Epithelial cell of esophagus (primary cell): ENCODE measurements around the gene RNASEH1.

Experiments used
- DNase-seq: peaks from one replicate; pipeline ENCODE4 v3.0.0; 2010; ENCODE audit warnings: low read depth
- H3K4me3 ChIP-seq: 2 replicates; pipeline ENCODE4 v1.5.1; 2011; ENCODE audit warnings: mild to moderate bottlenecking, low read length, control low read depth
- TF ChIP-seq, protein P1 (sequence below): IDR thresholded peaks from 2 replicates; pipeline ENCODE4 v1.5.1; 2011; ENCODE audit warnings: low read depth, mild to moderate bottlenecking, low read length, control low read depth, inconsistent platforms; ENCODE audit not compliant: insufficient read depth; ENCODE audit errors: missing control alignments

RNASEH1 gene, protein sequence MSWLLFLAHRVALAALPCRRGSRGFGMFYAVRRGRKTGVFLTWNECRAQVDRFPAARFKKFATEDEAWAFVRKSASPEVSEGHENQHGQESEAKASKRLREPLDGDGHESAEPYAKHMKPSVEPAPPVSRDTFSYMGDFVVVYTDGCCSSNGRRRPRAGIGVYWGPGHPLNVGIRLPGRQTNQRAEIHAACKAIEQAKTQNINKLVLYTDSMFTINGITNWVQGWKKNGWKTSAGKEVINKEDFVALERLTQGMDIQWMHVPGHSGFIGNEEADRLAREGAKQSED

DNA sequence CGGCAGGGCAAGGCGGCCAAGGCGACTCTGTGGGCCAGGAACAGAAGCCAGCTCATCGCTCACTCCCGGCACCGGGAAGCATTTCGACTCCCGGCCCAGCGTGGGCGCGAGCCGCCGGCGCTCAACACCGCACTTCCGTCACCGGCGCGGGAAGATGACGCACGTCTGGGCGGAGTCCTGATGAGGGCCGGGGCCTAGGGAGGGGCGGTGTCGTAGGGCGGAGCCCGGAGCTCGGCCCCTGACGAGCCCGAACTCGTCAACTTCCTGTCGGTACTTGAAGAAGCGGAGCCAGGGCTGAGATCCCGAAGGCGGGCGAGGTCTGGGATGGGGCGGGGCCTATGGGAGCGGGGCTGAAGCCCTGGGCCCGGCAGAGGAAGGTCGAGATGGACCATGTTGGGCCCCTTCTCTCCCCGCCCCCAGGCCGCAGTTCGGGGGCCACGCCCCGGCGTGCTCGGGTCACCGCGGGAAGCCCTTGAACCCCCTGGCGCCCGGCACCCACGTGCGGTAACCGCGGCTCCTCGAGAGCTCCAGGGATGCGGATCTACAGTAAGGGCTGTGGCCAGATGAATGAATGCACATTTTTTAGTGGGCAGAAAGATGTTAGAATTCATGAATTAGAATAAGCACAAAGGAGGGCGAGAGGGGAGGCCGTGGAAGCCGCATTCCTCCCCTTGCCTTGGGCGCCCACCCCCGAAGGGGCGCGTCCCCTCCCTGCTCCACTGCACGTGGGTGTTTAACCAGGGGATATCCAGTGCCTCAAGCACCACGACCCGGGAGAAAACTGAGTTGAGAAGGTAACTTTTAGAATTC, at the start of gene RNASEH1:
RNASEH1 (minus strand) TSS at position 129 of the 810 bp plus-strand sequence; CDS start at position 56, 73 bp downstream.
- DNase-seq, result peak; percentile 99
- peak within 1 kb of the TSS; percentile 64 for H3K4me3 ChIP-seq
- TF ChIP-seq, protein P1, sequence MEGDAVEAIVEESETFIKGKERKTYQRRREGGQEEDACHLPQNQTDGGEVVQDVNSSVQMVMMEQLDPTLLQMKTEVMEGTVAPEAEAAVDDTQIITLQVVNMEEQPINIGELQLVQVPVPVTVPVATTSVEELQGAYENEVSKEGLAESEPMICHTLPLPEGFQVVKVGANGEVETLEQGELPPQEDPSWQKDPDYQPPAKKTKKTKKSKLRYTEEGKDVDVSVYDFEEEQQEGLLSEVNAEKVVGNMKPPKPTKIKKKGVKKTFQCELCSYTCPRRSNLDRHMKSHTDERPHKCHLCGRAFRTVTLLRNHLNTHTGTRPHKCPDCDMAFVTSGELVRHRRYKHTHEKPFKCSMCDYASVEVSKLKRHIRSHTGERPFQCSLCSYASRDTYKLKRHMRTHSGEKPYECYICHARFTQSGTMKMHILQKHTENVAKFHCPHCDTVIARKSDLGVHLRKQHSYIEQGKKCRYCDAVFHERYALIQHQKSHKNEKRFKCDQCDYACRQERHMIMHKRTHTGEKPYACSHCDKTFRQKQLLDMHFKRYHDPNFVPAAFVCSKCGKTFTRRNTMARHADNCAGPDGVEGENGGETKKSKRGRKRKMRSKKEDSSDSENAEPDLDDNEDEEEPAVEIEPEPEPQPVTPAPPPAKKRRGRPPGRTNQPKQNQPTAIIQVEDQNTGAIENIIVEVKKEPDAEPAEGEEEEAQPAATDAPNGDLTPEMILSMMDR, result no peak

DNA sequence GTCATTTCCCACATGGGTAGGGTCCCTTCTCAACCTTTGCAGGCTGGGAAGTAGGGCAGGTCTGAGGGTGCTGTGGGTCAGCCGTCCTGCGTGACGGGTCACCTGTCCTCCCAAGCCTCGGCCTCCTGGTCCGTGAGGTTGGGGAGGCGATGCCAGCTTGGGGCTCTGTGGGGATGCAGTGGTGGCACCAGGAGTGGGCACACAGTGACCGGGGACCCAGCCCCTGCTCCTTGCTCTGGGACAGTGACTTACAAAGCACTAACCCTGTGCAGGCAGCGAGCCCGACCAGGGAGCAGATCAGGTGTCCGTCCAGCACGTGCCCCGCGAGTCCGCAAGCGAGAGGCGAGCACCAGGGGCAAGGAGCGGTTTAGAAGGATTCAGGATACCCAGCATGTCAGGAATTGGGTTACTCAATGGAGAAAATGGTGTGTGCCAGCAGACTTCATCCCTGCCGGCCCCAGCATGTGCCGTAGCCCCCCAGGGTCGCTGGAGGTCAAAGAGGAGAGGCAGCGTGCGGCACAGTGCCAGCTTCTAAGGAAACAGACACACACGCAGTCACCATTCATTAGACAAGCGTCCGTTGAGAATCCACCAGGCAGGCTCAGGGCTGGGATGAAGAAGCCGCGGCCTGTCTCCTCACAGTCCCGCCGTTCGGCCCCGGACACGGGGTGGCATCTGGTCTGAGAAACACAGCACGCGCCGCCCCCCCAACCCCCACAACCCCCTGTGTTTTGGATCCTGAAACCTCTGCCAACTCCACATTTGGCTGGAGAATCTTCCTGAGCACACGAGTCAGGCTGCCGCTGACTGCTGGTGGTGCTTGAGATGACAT, 48.5 kb upstream of the RNASEH1 start:
- no peak for DNase-seq
- TF ChIP-seq, protein P1, result no peak
- H3K4me3 ChIP-seq, result no peak overlapping the region

DNA sequence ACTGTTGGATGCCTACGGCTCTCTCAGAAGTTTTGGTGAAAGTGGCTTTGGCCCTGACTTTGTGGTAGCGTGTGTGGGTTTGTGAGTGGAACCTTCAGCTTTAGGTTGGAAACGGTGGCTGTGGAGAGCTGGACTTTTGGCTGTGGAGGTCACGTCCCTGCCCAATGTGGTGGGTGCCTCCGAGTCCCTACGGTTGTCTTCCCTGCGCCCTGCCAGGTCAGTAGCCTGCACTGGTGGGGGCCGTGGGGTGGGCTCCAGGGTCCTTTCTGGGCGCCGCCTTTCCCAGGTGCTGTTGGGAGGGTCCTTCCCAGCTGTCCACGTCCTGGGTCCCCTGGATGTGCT, 47.9 kb upstream of the RNASEH1 start:
- H3K4me3 ChIP-seq, result no peak overlapping the region
- no peak for DNase-seq
- TF ChIP-seq, protein P1, result no peak

DNA sequence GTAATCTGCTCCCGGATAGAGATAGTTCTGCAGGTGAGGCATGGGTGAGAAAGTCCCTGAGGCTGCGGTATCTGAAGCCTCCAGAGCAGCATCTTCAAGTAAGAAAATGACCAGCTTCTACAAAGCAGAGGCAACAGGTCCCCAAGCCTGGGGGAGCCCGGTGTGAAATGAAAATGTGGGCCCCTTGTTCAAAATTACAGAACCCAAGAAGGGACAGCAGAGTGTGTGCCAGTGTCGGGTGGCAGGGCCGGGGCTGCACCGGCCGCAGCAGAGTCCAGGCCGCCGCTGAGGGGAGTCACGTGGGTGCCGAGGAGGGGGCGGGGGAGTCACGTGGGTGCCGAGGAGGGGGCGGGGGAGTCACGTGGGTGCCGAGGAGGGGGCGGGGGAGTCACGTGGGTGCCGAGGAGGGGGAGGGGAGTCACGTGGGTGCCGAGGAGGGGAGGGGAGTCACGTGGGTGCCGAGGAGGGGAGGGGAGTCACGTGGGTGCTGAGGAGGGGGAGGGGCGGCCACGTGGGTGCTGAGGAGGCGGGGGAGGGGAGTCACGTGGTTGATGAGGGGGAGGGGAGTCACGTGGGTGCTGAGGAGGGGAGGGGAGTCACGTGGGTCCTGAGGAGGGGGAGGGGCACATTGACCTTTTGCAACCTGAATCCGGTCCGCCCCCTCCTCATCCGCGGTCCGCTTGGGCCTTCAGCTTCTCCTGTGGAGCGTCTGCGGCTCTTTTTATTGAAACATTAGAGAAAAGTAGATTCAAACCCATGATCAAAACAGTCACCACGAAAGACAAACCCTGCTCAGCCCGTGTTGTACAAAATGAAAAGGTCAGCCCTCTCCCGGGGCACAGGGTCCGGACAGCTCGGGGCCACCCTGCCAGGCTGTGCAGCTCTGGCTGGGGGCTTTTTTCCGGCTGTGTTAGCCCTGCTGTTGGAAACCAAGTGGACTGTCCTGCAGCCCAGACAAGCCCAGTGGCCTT, 47.1 kb upstream of the RNASEH1 start:
- peak; percentile 56 for DNase-seq
- TF ChIP-seq, protein P1, result no peak
- H3K4me3 ChIP-seq, result no peak overlapping the region

DNA sequence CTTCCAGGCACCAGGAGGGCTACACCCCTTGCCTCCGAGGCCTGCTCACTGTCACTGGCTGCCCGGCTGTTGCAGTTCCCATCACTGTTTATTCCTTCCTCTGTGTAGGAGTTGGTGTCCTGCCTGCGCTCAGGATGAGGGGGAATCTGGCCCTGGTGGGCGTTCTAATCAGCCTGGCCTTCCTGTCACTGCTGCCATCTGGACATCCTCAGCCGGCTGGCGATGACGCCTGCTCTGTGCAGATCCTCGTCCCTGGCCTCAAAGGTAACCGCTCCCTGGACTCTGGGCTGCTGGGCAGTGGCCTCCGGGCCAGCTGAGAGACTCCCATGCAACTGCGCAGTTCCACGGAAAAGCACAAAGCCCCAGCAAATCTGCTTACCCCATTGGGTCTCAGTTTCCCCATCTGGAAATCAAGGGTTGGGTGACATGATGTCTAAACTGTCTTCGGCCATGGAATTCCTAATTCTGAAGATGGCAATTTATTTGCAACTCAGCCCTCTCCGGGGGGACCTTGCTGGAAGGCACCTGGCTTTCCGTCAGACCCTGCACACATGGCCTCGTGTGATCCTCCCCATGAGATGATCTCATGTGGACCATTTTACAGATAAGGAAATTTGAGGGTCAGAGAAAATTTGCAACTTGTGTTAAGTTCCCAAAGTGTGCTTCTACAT, 46.2 kb upstream of the RNASEH1 start:
- no peak overlapping the region for H3K4me3 ChIP-seq
- DNase-seq, result no peak
- TF ChIP-seq, protein P1, result no peak
